ENCODE results near the gene UBAP2L.
A peak's percentile ranks its signal among the peaks of the same experiment; 100 is the strongest.

UBAP2L gene

GRCh38 chr1:154220970-154221277 lies 169 bp downstream of the UBAP2L start:
- peaks cover 2 to 4% of the 10 kb centered on the region in 2 experiments for H3K4me1 ChIP-seq (ENCODE audit: control insufficient read depth in 1 of 2, insufficient read depth in 2 of 2, low read length in 2 of 2)
- H2BK12ac ChIP-seq (ENCODE audit: low read length): no peak overlapping the region
- peak overlapping the region; percentile 83 for H3K27ac ChIP-seq (ENCODE audit: low read depth, low read length)
- peak overlapping the region; percentile 100 for H3K4ac ChIP-seq (ENCODE audit: low read depth, low read length)
- peak overlapping the region; percentile 97 for H3K18ac ChIP-seq (ENCODE audit: low read length)
- H3K79me1 ChIP-seq (ENCODE audit: low read length): peaks cover 13% of the 10 kb centered on the region
- peak overlapping the region; percentile 95 for H4K8ac ChIP-seq (ENCODE audit: low read depth, low read length)
- DNase-seq: no peak
- H4K91ac ChIP-seq (ENCODE audit: low read depth, low read length): peak overlapping the region; percentile 97
- peak overlapping the region; percentile 97 for H3K9ac ChIP-seq (ENCODE audit: low read length)
- H3K36me3 ChIP-seq (ENCODE audit: control insufficient read depth in 1 of 2, insufficient read depth in 2 of 2, low read length in 2 of 2): peaks cover 5 to 18% of the 10 kb centered on the region in 2 experiments
- H3K27me3 ChIP-seq (ENCODE audit: insufficient read depth, low read length): no peaks in the 10 kb centered on the region
- peak overlapping the region; percentile 98 for H2AK5ac ChIP-seq (ENCODE audit: low read length)
- peak overlapping the region; percentile 98 for H4K12ac ChIP-seq (ENCODE audit: low read depth, low read length)
- H3K79me2 ChIP-seq (ENCODE audit: control insufficient read depth, insufficient read depth, low read length, poor library complexity): peaks cover 20% of the 10 kb centered on the region
- H2BK5ac ChIP-seq (ENCODE audit: low read depth, low read length, poor library complexity): peak overlapping the region; percentile 97
- peak overlapping the region; percentile 89 for H3K4me3 ChIP-seq (ENCODE audit: low read depth, low read length)
- H3K9me3 ChIP-seq (ENCODE audit: insufficient read depth, low read depth, low read length): no peaks in the 10 kb centered on the region
- peak overlapping the region; percentile 75 for H3K4me2 ChIP-seq (ENCODE audit: low read length)
- H2AFZ ChIP-seq (ENCODE audit: insufficient read depth, low read length, poor library complexity): no peak overlapping the region
- no CpG with 5 or more reads among the region's 33 CpGs for WGBS (ENCODE audit: extremely low coverage, insufficient coverage, insufficient read length)
- peak overlapping the region; percentile 89 for H2BK120ac ChIP-seq (ENCODE audit: insufficient read depth, low read length, poor library complexity)
- H3K14ac ChIP-seq (ENCODE audit: low read length): peak overlapping the region; percentile 99
- H3K23ac ChIP-seq (ENCODE audit: low read length): no peak overlapping the region

- H4K12ac ChIP-seq (ENCODE audit: low read depth, low read length): peak overlapping the region; percentile 98
- peak overlapping the region; percentile 99 for H3K14ac ChIP-seq (ENCODE audit: low read length)
- H3K4ac ChIP-seq (ENCODE audit: low read depth, low read length): peak overlapping the region; percentile 100
- H2BK12ac ChIP-seq (ENCODE audit: low read length): no peak overlapping the region
- H2BK5ac ChIP-seq (ENCODE audit: low read depth, low read length, poor library complexity): peak overlapping the region; percentile 97
- H3K9me3 ChIP-seq (ENCODE audit: insufficient read depth, low read depth, low read length): no peaks in the 10 kb centered on the region
- no peaks in the 10 kb centered on the region for H3K27me3 ChIP-seq (ENCODE audit: insufficient read depth, low read length)
- no peak overlapping the region for H3K23ac ChIP-seq (ENCODE audit: low read length)
- peak overlapping the region; percentile 97 for H3K9ac ChIP-seq (ENCODE audit: low read length)
- H3K4me3 ChIP-seq (ENCODE audit: low read depth, low read length): peak overlapping the region; percentile 89
- peaks cover 2 to 4% of the 10 kb centered on the region in 2 experiments for H3K4me1 ChIP-seq (ENCODE audit: control insufficient read depth in 1 of 2, insufficient read depth in 2 of 2, low read length in 2 of 2)
- peaks cover 20% of the 10 kb centered on the region for H3K79me2 ChIP-seq (ENCODE audit: control insufficient read depth, insufficient read depth, low read length, poor library complexity)
- WGBS (ENCODE audit: extremely low coverage, insufficient coverage, insufficient read length): no CpG with 5 or more reads among the region's 28 CpGs
- H4K8ac ChIP-seq (ENCODE audit: low read depth, low read length): peak overlapping the region; percentile 95
- H2BK120ac ChIP-seq (ENCODE audit: insufficient read depth, low read length, poor library complexity): peak overlapping the region; percentile 89
- peak overlapping the region; percentile 97 for H4K91ac ChIP-seq (ENCODE audit: low read depth, low read length)
- H3K79me1 ChIP-seq (ENCODE audit: low read length): peaks cover 13% of the 10 kb centered on the region
- peak overlapping the region; percentile 98 for H2AK5ac ChIP-seq (ENCODE audit: low read length)
- H3K36me3 ChIP-seq (ENCODE audit: control insufficient read depth in 1 of 2, insufficient read depth in 2 of 2, low read length in 2 of 2): peaks cover 6 to 19% of the 10 kb centered on the region in 2 experiments
- H3K27ac ChIP-seq (ENCODE audit: low read depth, low read length): peak overlapping the region; percentile 83
- peak overlapping the region; percentile 72 for H2AFZ ChIP-seq (ENCODE audit: insufficient read depth, low read length, poor library complexity)
- peak overlapping the region; percentile 75 for H3K4me2 ChIP-seq (ENCODE audit: low read length)
- H3K18ac ChIP-seq (ENCODE audit: low read length): peak overlapping the region; percentile 97
- DNase-seq: peak; percentile 42 to 61
Observed at GRCh38 chr1:154221278-154222001, 685 bp downstream of the UBAP2L start.

GRCh38 chr1:154222518-154222917 lies 1.8 kb downstream of the UBAP2L start:
- WGBS (ENCODE audit: extremely low coverage, insufficient coverage, insufficient read length): no CpG with 5 or more reads among the region's 1 CpG
- no peaks in the 10 kb centered on the region for H3K27me3 ChIP-seq (ENCODE audit: insufficient read depth, low read length)
- DNase-seq: no peak
- no peak overlapping the region for H2BK120ac ChIP-seq (ENCODE audit: insufficient read depth, low read length, poor library complexity)
- H2BK12ac ChIP-seq (ENCODE audit: low read length): no peak overlapping the region
- no peak overlapping the region for H2BK5ac ChIP-seq (ENCODE audit: low read depth, low read length, poor library complexity)
- no peak overlapping the region for H3K9ac ChIP-seq (ENCODE audit: low read length)
- no peak overlapping the region for H3K14ac ChIP-seq (ENCODE audit: low read length)
- H3K36me3 ChIP-seq (ENCODE audit: control insufficient read depth in 1 of 2, insufficient read depth in 2 of 2, low read length in 2 of 2): peaks cover 11 to 25% of the 10 kb centered on the region in 2 experiments
- no peak overlapping the region for H4K8ac ChIP-seq (ENCODE audit: low read depth, low read length)
- no peak overlapping the region for H3K23ac ChIP-seq (ENCODE audit: low read length)
- H3K4me1 ChIP-seq (ENCODE audit: control insufficient read depth in 1 of 2, insufficient read depth in 2 of 2, low read length in 2 of 2): peaks cover 2 to 4% of the 10 kb centered on the region in 2 experiments
- H3K9me3 ChIP-seq (ENCODE audit: insufficient read depth, low read depth, low read length): no peaks in the 10 kb centered on the region
- peak overlapping the region; percentile 44 for H3K4me2 ChIP-seq (ENCODE audit: low read length)
- peak overlapping the region; percentile 91 for H3K4ac ChIP-seq (ENCODE audit: low read depth, low read length)
- H4K91ac ChIP-seq (ENCODE audit: low read depth, low read length): no peak overlapping the region
- H2AK5ac ChIP-seq (ENCODE audit: low read length): no peak overlapping the region
- H2AFZ ChIP-seq (ENCODE audit: insufficient read depth, low read length, poor library complexity): no peak overlapping the region
- H3K4me3 ChIP-seq (ENCODE audit: low read depth, low read length): no peak overlapping the region
- no peak overlapping the region for H3K27ac ChIP-seq (ENCODE audit: low read depth, low read length)
- H3K79me2 ChIP-seq (ENCODE audit: control insufficient read depth, insufficient read depth, low read length, poor library complexity): peaks cover 20% of the 10 kb centered on the region
- no peak overlapping the region for H4K12ac ChIP-seq (ENCODE audit: low read depth, low read length)
- peaks cover 13% of the 10 kb centered on the region for H3K79me1 ChIP-seq (ENCODE audit: low read length)
- H3K18ac ChIP-seq (ENCODE audit: low read length): no peak overlapping the region

- Histone ChIP-seq H3K4me2 (ENCODE audit: low read length) (peak overlapping the region; percentile 22), H3K4me1 (ENCODE audit: control insufficient read depth in 1 of 2, insufficient read depth in 2 of 2, low read length in 2 of 2) (peaks cover 2 to 4% of the 10 kb centered on the region in 2 experiments), H4K12ac (ENCODE audit: low read depth, low read length) (no peak overlapping the region), H3K79me1 (ENCODE audit: low read length) (peaks cover 13% of the 10 kb centered on the region), H3K9me3 (ENCODE audit: insufficient read depth, low read depth, low read length) (no peaks in the 10 kb centered on the region), H3K4me3 (ENCODE audit: low read depth, low read length) (no peak overlapping the region), H2AK5ac (ENCODE audit: low read length) (no peak overlapping the region), H4K8ac (ENCODE audit: low read depth, low read length) (no peak overlapping the region), H3K9ac (ENCODE audit: low read length) (no peak overlapping the region), H2BK120ac (ENCODE audit: insufficient read depth, low read length, poor library complexity) (no peak overlapping the region), H3K23ac (ENCODE audit: low read length) (no peak overlapping the region), H3K27ac (ENCODE audit: low read depth, low read length) (no peak overlapping the region), H3K18ac (ENCODE audit: low read length) (no peak overlapping the region), H3K27me3 (ENCODE audit: insufficient read depth, low read length) (no peaks in the 10 kb centered on the region), H3K79me2 (ENCODE audit: control insufficient read depth, insufficient read depth, low read length, poor library complexity) (peaks cover 20% of the 10 kb centered on the region), H3K4ac (ENCODE audit: low read depth, low read length) (peak overlapping the region; percentile 66), H2BK5ac (ENCODE audit: low read depth, low read length, poor library complexity) (no peak overlapping the region), H2AFZ (ENCODE audit: insufficient read depth, low read length, poor library complexity) (no peak overlapping the region), H3K36me3 (ENCODE audit: control insufficient read depth in 1 of 2, insufficient read depth in 2 of 2, low read length in 2 of 2) (peaks cover 11 to 25% of the 10 kb centered on the region in 2 experiments), H4K91ac (ENCODE audit: low read depth, low read length) (no peak overlapping the region), H3K14ac (ENCODE audit: low read length) (no peak overlapping the region), H2BK12ac (ENCODE audit: low read length) (no peak overlapping the region)
- no CpG with 5 or more reads among the region's 1 CpG for WGBS (ENCODE audit: extremely low coverage, insufficient coverage, insufficient read length)
- no peak for DNase-seq
Observed at GRCh38 chr1:154222918-154223317, 2.2 kb downstream of the UBAP2L start.
